GM19043 (cell line): ENCODE measurements around the gene RGS6.

Source experiments
- ATAC-seq: cut with Tn5 transposase; IDR thresholded peaks from one replicate; pipeline ENCODE4 v1.9.1; 2021; ENCODE audit warnings: low read depth; ENCODE audit not compliant: unreplicated experiment

Gene RGS6

DNA sequence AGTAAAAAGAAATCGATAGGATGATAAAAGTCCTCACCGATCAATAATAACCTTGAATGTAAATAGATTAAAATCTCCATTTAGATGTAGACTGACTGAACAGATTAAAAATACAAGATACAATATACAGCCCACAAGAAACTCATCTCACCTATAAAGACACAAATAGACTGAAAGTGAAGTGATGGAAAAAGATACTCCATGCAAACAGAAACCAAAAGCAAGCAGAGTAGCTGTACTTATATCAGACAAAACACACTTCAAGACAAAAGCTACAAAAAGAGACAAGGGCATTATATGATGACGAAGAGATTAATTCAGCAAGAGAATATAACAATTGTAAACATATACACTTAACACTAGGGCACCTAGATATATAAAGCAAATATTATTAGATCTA lies 444.8 kb downstream of the RGS6 start:
- no peak for ATAC-seq

DNA sequence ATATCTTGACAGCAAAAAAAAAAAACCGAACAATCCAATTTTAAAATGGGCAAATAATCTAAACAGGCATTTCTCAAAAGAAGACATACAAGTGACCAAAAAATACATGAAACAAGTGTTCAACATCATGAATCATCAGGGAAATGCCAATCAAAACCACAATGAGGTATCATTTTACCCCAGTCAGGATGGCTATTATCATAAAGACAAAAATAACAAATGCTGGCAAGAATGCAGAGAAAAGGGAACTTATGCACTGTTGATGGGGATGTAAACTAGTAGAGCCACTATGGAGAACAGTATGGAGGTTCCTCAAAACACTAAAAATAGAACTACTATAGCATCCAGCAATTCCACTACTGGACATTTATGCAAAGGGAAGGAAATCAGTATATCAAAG lies 448.2 kb downstream of the RGS6 start:
- ATAC-seq, result no peak

DNA sequence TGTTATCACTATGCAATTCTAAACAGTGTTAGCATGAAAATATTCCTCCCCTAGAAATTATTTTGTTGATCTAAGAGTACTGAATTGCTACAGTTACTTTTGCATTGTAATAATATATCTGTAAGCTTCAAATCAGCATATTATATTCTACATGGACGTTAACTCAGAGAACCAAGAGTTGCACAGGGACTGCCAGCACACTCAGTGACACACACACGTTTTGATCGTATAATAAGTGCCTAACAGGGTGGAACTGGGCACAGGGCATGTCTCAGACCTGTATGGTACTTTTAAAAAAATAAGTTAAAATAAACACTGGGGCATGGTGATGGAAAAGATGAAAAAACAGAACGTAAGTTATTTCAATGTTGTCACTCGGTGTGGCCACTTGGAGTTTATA lies 451.6 kb downstream of the RGS6 start:
- ATAC-seq, result no peak

DNA sequence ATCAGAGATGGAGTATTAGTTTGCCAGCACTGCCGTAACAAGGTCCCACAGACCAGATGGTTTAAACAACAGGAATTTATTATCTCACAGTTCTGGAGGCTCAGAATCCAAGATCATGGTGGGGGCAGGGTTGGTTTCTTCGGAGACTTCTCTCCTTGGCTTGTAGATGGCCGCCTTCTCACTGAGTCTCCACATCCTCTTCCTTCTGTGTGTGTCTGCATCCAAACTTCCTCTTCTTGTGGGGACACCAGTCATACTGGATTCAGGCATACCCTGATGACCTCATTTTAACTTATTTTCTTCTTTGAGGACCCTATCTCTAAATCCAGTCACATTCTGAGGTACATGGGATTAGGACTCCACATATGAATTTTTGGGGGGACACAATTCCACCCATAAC lies 455.5 kb downstream of the RGS6 start:
- no peak for ATAC-seq

DNA sequence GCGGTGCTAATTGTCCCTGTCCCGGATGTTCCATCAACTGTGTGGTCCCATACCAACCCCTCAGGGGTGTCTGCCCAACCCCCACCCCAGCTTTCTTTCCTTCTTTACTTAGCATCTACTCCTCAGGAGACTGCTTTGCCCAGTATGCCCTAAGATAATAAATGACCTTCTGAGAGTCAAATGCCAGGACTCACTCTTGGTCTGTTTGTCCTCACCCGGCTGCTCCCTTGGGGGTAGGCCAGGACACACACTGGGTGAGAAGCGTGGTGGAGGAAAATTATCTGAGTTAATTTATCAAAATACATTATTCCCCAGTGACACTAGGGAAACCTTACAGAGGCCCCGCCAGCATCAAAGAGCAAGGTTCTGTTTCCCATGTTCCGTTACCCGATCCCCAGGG lies 457.0 kb downstream of the RGS6 start:
- ATAC-seq, result no peak

DNA sequence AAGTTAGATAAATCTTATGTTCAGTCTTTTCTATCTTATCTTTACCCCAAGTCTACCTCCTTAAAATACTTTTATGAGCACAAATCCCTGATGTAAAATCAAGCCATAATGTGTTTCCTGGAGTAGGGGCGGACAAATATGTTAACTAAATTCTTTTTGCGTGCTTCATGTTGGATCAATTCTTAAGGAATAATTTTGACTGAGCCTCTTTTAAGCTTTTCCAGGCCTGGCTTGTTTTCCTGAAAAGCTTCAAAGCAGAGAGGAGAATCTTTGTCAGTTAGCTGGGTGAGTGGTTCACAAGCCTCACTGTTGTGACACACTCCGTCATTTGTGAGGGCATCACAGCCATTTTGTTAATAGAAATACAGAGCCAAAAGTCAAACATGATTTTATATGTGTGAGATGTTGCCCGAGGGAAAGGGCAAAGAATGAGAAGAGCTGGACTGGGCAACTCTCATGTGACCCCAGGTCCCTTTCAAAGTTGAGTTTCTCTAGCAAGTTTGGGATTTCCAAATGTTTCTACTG lies 468.9 kb downstream of the RGS6 start:
- no peak for ATAC-seq

DNA sequence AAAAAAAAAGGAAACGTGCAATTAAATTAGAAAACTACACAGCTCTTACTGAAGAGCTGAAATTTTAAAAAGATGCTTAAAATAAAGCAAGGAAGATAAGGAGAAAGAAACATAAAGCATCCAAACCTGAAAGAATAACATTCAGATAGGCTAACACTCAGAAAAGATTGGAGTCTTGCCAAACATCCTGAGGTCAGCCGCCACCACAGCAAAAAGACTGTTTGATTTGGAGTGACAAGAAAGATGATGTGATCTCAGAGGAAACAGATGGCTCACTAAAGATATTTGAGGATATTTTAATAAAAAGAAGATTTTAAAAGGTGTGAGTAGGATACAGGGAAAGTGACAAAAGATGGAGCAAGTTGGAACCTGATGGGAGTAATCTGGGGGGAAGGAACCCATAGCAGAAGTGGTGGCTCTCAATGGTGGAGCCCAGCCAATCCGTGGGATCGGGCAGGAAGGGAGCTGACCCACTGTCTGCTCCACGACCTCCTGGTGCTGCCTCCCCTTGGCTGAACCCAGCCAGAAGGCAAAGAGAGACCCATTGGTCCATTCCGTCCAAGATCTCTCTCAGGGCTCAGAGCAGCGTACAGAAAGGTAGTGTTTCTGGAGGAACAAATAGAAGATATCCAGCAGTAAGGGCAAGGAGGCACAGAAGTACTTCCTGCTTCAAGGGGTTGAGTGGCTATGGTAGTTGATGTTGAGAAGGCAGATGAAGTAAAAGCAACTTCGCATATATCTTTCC lies 469.6 kb downstream of the RGS6 start:
- no peak for ATAC-seq

DNA sequence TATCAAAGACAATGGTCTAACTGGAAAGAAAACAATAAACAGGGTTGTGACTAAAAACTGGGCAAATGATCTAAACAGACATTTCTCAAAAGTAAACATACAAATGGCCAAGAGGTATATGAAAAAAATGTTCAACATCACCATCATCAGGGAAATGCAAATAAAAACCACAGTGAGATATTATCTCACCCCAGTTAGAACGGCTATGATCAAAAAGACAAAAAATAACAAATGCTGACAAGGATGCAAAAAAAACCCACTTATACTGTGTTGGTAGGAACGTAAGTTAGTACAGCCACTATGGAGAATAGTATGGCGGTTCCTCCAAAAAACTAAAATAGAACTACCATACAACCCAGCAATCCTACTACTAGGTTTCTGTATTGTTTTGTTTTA lies 470.1 kb downstream of the RGS6 start:
- no peak for ATAC-seq

DNA sequence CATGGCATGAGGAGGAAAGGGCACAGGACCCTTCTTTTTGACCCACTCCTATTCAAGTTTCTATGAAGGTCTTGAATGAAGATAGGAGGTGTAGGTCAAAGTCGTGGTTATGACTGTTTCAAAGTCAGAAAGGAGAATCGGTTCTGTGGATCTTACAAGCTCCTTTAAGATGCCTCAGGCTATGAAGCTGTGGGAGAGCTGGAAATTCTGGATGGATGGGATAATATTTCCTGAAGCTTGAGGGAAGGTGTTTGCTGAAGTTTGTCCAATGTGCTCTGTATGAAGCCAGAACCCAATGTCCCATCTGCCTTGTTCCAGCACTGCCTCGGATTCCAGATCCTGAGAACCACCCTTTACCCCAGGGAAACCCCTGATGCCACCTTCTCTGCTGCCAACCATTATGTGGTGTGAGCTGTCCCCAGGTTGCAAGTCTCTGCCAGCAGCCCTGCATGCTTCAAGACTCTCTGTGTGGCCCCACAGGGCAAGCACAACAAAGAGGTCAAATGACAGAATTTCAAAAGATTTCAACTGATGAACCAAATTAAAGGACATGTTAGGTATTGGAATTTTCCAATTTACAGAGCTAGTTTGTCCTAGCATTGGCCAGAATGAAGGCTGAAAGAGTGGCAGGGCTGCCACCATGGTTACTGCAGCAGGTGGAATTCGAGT lies 472.0 kb downstream of the RGS6 start:
- ATAC-seq, result no peak

DNA sequence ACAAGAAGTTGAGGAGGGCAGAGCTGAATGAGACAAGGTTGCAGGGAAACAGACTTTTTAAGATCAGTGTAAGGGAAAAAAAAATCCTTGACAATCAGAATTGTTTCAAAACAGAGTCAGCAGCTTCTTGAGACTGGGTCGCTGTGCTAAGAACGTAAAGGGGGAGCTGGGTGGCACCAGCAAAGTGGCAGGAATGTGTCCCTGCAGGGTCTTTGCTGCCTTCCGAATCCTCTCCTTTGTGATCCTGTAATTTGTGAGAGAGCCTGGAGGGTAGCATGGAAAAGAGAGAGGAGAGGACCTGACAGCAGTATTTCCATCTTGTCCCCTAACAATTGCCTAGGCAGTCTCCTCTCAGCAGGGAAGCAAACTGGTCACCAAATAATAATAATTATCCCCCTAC lies 472.8 kb downstream of the RGS6 start:
- ATAC-seq, result no peak

DNA sequence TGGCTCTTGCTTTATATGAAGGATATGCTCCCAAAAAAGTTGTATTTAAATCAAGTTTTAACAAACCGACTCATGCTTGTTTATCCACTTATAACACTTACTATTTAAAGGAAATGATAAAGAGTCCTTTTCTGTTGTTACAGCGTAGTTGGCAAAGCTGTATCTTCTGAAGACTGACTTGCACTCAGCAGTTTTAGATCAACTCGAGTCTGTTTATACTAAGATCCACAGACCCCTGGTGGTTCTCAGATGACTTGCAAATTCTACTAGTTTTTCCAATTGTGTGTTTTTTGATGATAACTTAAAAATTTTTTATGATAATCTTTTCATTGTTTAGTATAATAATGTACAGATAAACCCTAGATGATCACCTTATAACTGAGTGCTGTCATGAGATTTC lies 475.8 kb downstream of the RGS6 start:
- no peak for ATAC-seq

DNA sequence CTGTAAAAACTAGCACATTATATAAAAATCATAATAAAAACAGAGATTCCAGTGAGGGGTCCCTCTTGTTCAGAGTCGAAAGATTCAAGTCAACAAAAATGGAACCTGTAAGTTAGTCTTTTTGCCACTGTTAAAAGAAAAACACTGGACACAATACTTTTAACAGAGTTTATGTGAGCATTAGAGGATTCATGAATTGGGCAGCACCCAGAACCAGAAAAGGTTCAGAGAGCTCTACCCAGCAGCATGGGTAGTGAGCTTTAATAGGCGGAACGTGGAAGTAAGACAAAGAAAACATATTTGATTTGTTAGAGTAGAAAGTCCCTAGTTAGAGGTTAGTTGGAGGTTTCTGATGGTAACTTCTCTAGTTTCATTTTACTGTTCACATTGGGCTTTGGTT lies 476.8 kb downstream of the RGS6 start:
- ATAC-seq, result no peak

DNA sequence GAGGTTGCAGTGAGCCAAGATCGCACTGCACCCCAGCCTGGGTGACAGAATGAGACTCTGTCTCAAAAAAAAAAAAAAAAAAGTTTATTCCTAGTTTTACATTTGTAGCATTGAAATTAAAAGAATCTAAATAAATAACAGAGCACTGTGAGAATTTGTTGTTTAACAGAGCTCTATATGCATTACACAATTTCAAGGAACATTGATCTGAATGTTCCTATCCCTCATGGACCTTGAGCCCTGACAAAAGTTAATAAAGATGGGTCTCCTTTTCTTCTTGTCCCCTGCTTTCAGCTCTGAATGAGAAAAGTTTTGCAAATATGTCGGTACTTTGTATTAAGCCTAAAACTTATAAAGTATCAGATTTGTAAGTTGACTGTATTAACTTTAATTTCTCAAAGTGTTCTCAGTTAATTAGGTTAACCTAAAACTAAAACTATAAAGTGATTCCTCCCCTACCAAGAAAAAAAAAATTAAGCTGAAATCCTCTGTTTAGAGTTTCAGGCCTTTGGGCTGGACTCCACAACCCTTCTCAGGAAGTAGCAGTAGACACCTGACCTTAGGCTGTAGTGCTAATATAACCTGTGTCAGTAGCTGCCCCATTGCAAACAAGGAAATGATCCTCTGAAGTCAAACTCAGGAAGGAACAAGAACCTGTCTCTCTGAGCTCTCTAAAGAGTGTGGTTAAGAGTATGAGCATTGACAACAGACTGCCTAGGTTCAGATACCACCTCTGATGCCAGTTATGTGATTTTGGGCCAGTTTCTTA lies 484.0 kb downstream of the RGS6 start:
- no peak for ATAC-seq

DNA sequence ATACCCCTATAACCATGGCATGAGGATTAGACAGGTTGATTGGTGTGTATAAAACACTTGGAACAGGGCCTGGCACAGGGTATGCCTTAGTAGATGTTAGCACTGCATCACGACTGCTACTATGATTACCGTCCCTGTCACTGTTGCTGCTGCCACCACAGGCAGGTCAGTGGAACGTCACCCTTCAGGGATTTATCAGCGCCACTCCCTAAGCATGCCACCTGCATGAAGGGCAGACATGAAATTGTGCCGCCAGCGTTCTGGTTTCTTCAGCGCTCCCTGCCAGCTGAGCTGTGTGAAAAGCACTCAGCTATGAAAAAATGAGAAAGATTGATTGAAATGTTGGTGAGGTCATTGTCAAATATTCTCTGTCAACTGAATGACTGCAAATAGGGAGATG lies 484.7 kb downstream of the RGS6 start:
- ATAC-seq, result no peak

DNA sequence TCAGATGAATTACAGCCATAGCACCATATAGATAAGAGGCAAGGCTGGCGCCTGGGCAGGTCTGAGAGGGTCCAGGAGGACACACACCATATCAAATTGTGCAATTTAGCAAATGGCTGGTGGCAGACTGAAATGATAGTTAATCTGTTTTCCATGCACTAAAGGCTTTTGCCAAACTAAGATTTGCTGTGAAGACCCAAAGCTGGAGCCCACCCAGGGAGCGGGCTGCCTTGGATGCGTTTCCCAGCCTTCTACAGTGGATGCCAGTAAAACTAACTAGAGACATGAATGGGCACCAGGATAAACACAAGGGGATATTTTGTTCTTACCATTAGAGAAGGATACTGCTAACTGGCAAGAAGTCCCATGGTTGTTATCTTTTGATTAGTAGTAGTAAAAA lies 486.6 kb downstream of the RGS6 start:
- no peak for ATAC-seq

DNA sequence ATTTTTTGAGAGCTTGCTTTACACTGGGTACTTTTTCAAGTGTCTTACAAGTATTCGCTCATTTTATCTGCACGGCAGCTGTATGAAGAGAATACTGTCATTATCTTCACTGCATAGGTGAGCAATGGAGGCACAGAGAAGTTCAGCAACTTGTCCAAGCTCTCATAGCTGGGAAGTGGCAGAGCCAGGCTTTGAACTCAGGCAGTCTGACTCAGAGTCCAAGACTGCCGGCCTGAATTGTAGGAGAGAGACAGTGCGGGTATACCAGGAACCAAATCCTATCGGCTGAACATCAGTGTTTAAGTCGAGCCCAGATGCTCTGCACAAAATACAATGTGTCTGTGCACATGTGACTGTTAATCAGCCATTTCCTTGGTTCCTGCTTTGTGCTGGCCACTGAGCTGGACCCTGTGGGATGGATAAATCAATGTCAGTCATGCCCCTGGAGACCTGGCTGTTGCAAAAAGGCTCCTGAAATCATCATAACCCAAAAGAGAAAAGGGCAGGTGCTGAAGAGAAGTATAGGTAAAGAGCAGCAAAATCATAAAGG lies 487.1 kb downstream of the RGS6 start:
- no peak for ATAC-seq

DNA sequence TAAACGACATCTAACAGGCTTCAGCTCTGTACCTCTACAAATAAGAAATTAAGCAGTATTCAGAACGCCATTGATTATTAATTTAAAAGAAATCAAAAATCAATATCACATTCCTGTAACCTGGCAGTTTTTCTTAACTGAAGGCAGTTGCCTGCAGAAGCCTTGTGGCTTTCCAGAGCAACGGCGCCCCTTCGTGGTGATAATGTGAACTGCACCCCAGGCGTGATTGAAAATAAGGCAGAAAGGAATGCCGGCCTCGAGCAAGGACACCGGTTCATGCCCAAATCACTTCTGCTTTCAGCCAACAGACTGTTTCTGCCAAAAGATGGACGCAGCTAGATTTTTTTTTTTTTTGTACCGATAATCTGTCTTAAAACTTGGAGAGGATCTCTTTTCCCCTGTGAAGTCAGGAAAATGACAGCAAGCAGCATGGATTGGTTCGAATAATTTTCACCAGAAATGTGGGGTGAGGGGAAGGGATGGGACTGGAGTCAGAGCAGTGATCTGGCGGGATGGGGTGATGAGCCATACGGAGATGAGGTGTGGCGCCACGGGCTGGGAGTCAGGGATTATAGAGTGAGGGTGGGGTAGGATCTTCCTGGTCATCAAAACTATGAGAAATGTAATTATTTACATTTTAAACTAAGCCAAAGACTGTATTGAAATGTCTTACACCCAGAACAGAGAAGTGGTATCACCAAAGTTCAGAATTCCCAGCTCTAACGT lies 488.7 kb downstream of the RGS6 start:
- no peak for ATAC-seq

DNA sequence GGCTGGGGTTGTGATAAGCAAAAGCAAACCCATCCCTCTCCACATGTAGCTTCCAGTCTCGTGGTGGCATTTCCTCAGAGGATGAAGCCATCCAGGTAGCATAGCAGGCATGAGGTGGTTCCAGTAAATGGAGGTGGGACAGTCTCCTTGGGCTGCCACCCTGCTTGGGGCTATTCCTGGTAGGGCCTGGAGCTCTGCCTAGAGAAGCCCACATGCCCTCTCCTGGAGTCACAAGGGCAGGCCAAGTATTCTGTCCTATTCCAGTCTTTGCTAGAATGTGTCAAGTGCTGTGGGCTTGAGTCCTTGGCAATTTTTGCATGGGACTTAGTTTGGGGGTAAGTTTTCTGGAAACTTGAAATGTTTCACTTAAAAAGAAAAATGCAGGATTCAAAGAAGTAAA lies 491.7 kb downstream of the RGS6 start:
- no peak for ATAC-seq

DNA sequence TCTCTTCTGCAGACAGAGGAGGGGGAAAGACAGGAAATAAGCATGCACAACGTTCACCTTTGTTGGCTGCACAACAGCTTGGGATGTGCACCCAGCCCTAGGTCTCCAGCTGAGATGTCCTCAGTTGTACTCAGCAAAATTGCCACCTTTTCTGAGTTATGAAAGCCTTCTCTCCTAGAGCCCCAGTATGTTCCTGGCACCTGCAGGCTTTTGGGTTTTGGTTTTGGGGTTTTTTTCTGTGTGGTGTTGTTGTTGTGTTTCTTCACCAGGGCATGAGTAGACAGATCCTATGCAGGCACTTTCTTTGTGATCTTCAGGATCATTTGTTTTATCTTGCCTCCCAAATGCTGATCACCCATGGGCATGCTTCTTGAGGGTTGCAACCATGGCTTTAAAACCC lies 498.2 kb downstream of the RGS6 start:
- no peak for ATAC-seq

DNA sequence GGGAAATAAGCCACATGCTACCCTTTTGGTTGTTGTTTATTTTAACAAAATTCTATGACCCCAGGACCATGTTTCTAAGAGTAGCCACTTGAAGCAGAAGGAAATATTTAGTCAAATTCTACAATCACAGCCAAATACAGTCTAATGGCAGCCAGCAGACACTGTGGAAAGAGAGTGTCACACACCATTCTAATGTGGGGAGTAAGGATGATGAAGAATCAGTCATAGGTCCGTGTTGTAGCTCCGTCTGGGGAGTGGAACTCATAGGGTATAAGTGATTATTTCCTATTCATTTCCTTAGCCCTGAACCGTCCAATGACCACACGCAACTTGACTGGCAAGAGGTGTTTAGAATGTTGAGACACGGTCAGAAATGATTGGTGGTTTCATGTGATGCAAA lies 500.5 kb downstream of the RGS6 start:
- no peak for ATAC-seq

DNA sequence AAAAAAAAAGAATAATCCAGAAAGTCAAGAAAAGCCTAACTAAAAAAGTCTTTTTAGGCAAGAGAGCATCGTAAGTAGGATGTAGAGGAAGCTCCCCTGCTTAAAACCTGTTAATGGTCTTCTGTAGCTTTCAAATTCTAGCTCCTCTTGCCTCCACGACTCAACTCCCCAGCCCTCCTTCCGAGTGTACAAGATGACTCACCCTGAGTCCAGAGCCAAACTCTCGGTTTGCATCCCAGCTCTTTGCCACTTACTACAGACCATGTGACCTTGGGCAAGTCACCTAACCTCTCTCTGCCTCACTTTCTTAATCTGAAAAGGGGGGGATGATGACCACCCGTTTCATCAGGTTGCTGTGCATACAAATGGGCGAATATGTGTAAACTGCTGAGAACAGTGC lies 501.3 kb downstream of the RGS6 start:
- no peak for ATAC-seq
